HG02870 (cell line): ENCODE results near the gene WNT11.
"Not testable (repeated sequence)": the region's sequence is repeated elsewhere in the genome, so short reads cannot be mapped to it uniquely, and the experiment has no call there.

Source experiments
- ATAC-seq: cut with Tn5 transposase; IDR thresholded peaks from one replicate; pipeline ENCODE4 v1.9.1; 2021; ENCODE audit warnings: mild to moderate bottlenecking, moderate library complexity; ENCODE audit not compliant: unreplicated experiment

The WNT11 gene

GRCh38 chr11:76203937-76204336, 2.4 kb downstream of the WNT11 start:
- ATAC-seq: no peak

DNA sequence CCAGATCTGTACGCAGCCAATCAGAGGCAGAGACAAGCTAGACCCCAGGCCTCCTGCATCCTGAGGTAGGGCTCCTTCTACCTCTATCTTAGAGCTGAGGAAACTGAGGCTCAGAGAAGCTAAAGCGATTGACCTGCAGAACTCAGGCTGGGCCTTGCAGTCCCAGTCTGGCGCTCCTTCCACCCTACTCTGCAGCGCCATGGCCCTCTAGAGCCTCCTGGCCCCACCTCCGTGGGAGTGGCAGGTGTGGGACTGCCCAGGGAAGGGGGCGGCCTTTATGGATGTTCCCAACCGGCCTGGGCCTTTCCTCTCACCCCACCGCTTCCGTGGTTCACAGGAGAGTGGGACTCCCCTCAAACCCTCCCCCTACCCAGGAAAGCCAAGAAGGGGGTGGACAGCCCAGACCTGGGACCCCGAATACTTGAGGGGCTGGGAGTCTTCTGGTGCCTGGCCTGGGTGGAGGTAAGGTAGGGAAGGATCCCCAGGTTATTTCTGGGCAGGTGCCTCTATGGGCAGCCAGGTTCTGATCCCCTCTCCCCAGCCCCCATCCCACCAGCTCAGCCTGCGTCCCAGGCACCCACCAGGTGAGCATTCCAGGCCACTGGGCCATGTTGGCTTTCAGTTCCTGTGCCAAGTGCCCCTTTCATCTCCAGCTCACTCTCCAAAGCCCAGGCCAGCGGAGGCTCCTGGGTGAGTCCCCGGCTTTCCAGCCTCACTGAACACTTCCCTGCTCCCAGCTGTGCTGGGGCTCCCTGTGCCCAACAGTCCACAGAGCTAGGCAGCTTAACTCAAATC, 3.0 kb downstream of the WNT11 start:
- ATAC-seq: no peak

DNA sequence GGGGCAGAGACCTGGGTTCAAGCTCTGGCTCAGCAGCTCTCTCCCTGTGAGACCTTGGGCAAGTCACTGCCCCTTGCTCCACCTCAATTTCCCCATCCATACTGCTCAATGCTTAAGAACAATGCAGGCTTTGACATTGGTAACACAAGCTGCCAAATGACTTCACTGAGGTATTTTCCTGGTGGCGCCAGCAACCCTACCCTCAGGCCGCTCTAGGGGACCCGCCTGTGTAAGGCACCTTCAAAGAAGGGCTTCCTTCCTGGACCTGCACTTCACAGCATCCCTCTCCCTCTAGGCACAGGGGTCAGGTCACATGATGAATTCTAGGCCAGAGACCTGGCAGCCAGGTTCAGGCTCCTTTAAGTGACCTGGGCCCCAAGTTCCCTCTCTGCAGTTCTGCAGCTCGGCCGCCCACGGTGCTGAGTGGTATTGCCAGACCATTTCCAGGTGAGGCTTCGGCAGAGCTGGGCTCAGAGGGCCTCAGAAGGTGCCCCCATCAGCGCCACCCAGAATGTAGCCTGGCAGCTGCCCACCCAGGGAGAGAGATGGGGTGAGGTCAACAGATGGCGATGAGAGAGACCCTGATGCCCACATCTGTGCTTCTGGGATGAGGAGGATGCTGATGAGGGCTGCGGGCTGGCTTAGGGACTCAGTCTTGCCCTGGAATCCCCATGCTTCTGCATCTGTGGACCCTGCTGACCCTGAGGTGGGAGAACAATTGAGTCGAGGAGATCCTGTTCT, 4.5 kb downstream of the WNT11 start:
- ATAC-seq: no peak

DNA sequence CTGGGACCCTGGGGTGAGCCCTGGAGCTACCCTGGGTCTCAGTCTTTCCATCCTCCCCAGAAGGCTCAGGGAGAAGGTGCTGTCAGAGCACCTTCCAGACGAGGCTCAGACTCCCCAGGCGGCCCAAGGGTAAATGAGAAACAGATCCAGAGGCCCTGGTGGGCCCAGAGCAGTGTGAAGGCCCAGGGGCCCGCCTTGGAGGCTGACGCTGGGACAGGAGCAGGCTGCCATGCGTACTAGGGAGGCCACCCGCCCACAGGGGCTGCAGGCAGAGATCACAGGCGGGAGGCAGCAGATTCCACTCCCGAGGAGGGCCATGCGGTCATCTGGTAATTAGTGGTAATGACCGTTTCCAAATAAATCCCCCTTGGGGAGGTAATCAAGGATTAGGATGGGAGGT, 5.2 kb downstream of the WNT11 start:
- no peak for ATAC-seq

DNA sequence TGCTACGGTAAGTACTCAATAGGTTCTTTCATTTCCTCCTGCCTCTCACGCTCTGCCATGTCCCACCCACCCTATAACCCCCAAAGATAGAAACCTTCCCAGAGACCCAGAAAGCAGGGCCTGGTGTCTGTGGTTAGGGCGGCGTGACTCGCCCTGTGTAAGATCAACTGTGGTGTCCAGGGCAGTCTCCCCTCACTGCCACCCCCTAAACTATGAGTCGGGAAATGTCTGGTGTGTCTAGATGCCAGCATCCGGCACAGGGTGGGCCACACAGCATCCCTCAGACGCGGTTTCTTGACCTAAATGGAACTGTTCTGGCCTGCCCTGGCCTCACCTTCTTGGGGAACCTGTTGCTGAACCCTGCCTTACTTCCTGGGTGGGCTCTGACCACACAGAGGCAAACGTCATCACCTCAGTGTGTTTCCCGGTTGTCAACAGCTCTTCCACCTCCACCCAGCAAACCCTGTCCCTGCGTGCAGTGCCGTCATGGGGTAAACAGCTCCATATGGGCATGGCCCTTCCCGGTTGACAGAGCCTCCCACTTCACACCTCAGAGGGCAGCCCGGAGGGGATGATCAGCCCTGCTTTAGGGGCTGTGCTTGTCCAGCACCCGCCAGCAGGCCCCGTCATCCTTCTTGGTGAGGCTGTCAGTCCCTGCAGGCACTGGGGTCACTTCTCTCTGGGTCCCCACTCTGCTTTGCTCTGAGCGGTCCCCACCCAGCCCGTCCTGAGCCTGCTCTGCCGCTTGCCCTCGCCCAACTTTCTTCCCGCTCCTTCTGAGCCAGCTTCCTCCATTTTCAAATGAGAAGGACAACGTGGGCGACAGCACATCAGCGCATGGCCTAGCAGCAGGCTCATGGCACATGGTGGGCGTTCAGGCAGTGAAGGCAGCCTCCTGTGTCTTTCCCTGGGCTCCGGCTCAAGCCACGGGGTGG, 6.0 kb downstream of the WNT11 start:
- ATAC-seq: no peak

DNA sequence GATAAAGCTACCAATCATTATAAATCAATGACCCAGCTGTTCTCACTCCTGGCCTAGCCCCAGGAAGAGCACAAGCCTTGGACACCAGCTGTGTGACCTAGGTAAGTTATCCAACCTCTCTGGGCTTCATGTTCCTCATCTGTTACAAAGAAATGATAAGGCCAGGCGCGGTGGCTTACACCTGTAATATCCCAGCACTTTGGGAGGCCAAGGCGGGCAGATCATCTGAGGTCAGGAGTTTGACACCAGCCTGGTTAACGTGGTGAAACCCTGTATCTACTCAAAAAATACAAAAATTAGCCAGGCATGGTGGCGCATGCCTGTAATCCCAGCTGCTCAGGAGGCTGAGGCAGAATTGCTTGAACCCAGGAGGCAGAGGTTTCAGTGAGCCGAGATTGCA, 7.6 kb downstream of the WNT11 start:
- not testable (repeated sequence) for ATAC-seq

DNA sequence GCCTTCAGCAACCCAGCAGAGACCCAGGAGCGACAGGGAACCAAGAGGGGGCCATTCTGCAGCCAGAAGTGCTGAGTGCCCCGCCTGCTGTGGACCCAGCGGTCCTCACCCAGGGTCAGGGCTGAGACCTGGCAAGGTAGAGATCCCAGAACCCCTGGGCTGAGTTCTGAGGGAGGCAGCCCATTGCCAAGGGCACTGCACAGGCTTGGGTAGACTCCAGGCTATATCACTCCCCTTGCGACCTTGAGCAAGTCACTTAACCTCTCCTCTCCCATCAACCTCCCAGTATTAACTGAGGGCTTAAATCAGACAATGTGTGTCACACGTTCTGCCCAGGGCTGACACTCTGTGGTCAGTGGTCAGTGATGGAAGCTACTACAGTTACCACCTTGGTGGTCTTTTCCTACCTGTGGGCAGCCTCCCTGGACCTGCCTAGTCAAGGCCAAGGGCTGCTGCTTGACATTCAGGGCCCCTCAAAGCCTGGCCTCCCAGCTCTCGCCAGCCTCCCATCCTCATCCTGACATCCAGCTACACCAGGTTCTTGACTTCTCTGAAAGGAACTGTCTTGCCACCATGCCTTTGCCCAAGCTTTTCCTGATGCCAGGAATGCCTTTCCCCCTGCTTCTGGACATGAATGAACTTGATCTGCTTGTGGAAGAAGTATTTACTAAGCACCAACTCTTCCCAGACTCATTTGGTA, 8.2 kb downstream of the WNT11 start:
- no peak for ATAC-seq

DNA sequence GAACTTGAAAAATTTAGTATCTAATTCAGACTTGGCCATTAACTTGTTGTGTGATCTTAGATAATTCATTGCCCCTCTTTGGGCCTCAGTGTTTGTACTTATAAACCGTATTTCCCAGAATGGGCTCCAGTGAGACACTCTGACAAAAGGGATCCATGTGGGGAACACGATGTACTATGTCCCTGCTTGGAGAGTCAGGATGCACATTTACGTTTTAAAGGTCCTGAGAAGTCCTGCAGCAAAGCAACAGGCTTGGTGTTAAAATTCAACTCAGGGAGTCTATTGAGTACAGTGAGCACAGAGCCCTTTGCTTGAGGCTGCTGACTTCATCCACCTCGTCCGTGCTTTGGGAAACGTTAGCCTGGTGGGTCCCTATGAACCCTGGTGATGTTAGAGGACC, 9.0 kb downstream of the WNT11 start:
- ATAC-seq: no peak

- no peak for ATAC-seq
Measured at GRCh38 chr11:76196849-76197248, 9.5 kb downstream of the WNT11 start.

- ATAC-seq: no peak
Measured at GRCh38 chr11:76194872-76195668, 11.2 kb downstream of the WNT11 start.

DNA sequence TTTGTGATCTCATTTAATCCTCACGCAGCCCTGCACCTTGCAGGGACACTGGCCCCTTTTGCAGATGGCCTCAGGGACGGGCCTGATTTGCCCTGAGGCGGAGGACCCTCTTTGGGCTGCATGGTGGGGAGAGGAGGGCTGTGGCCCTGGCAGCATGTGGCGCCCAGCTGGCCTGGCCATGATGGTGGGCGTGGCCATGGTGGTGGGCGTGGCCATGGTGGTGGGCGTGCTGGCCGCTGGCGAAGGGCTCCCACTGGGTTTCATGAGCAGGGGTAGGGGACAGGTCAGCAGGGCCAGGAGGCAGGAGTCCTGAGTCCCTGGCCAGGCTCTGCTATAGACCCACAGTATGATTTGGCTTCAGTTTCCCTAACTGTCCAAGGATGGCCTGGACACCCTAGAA, 13.1 kb downstream of the WNT11 start:
- ATAC-seq: no peak

DNA sequence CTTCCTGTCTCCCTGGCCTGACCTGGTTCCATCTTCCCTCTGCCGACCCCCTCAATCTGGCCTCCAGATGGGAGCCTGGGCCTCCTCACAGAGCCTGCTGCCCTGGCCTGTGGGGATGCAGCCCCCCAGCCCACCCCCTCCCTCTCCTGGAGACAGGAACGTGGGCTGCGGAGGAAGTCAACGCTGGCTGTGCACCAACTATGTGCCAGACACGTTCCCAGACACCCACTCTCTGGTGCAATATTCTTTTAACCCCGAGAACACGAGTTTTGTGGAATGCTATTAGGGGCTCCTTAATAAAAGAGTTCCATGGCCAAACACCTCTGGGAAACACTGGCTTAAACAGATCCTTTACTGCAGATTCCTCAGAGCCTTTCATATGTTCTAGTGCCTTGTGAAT, 15.9 kb downstream of the WNT11 start:
- ATAC-seq: no peak

GRCh38 chr11:76189682-76190081, 16.6 kb downstream of the WNT11 start:
- ATAC-seq: no peak

- no peak for ATAC-seq
Measured at GRCh38 chr11:76188873-76189272, 17.4 kb downstream of the WNT11 start.

- no peak for ATAC-seq
Measured at GRCh38 chr11:76186776-76187279, 19.5 kb downstream of the WNT11 start.

DNA sequence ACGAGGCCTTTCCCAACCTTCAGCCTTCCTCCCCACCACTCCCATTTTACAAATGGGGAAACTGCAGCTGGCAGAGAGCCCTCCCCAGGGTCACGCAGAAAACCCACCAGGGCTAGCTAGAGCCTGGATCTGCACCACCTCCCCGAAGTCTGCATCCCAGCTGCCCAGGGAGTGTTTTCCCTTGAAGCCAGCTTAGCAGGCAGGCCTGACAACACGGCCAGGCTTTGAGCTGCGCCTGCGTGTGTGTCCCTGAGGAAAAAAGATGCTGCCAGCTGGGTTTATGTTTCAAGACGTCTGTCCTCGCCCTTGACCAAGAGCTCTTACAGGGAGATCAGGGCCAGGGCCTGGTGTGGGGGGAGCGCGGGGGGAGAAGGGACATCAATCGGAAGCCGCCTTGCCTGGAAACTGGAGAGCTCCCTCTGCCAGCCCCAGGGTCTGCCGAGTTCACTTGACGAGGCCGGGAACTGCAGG, 20.3 kb downstream of the WNT11 start:
- ATAC-seq: no peak

GRCh38 chr11:76185511-76185910, 20.8 kb downstream of the WNT11 start:
- ATAC-seq: no peak

DNA sequence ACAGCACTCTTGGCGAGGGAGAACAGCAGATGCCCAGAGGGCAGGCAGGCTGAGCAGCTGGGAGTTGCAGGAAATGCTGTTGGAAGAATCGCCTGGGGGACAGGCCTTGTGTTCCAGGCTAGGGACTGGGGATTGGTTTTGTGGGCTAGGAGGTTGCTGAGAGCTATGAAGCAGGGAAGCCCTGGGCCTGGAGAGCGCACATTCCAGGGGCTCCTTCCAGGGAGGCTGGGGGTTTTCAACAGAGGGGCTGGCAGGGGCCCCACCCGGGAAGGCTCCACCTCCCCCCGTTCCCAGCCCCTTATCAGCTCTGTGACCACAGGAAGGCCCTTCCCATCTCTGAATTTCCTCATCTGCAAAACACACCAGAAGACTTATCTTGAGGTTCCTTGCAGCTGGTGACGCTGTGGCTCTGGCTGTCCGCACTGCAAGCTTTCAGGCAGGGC, 21.7 kb downstream of the WNT11 start:
- no peak for ATAC-seq

DNA sequence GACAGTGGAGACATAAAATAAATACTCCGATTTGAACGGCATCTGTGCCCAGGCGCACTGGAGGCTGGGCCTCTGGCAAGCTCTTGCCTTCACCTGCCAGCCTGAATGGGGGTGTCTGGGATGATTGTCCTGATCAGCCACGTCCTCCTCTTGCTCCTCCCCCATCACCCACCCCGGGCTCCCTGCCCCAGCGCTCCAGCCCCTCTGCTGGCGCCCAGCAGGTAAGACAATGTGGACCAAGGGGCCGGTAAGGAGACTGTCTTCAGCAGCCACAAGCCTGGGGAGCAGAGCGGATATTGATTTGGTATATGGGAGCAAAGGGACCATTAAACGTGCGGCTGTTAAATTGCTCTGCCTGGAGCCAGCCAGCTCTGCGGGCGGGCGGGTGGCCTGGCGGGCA, 24.9 kb downstream of the WNT11 start:
- no peak for ATAC-seq

- no peak for ATAC-seq
Measured at GRCh38 chr11:76179147-76179546, 27.2 kb downstream of the WNT11 start.
